Spleen (tissue), 7 donors: Measurements from ENCODE around the gene UBASH3B.

Source experiments
- CTCF ChIP-seq, 11 experiments: fragments of 200-600 bp in 7 of 11; fragments of 450-650 bp in 4 of 11; sonication (generic) in 4 of 11; IDR thresholded peaks in 8 of 11; conservative IDR thresholded peaks in 3 of 11; 1 replicate in 7 of 11; 2 replicates in 4 of 11; pipeline versions ENCODE4 v1.4.0 to v1.8.0; 2016 to 2021; ENCODE audit warnings: antibody characterized with exemption in 11 of 11, inconsistent platforms in 4 of 11, mild to moderate bottlenecking in 1 of 11
- POLR2A ChIP-seq, 3 donors: fragments of 450-650 bp; IDR thresholded peaks; one replicate each; pipeline ENCODE4 v1.5.1; 2017; ENCODE audit warnings: antibody characterized with exemption in 3 of 3, mild to moderate bottlenecking in 1 of 3
- POLR2AphosphoS5 ChIP-seq, 3 donors: sonication (generic); formaldehyde crosslinking; IDR thresholded peaks; one replicate each; pipeline ENCODE4 v1.5.1; 2017; ENCODE audit warnings: antibody characterized with exemption in 3 of 3
- donor health status: DM: no; HTN: no; CAD: no; lungs with moderate emphysema.
- donor health status: DM: no; HTN: no; CAD: no.
- donor health status: DM: no; HTN: no; CAD: no.

- TF ChIP-seq CTCF (IDR thresholded peaks at IDR 0.05 in 8 of 11, conservative IDR thresholded peaks at IDR 0.05 in 3 of 11) (no peak), POLR2AphosphoS5 (IDR thresholded peaks at IDR 0.05) (peak in 1 of 3 donors; percentile 12), POLR2A (IDR thresholded peaks at IDR 0.05) (no peak)
These were observed 91.2 kb downstream of the UBASH3B start for GRCh38 chr11:122746611-122747244.
